Camera-type eye (tissue), 1 donor: ENCODE results near the gene VEPH1. TPM values are rescaled to one million over a fixed set of nuclear protein-coding genes. Genes with fewer than 3 reads are reported as not detected.

Source experiments
- total RNA-seq: library from RNA; depleted of rRNA; stranded (reverse); fragments of >200 nt; gene quantifications from one replicate; pipeline ENCODE4 v1.2.3, GENCODE V29; 2014

Gene VEPH1
- 10.5 TPM for total RNA-seq

GRCh38 chr3:157502916-157503595 is at the start of gene VEPH1:
Gene VEPH1 (minus strand): TSS chr3:157503416. CDS start chr3:157495349, 8,067 bp downstream.

GRCh38 chr3:157436583-157437291 is 66.5 kb downstream of the VEPH1 start, which contains the start of gene PTX3:
Gene PTX3 (plus strand): TSS chr3:157436850. CDS start chr3:157436934, 84 bp downstream.

Other genes with a start within 250 kb of the VEPH1 start
- gene PTX3, start 66.6 kb downstream of the VEPH1 start, total RNA-seq = 4.4 TPM